ENCODE data around the gene BSX.

DNA sequence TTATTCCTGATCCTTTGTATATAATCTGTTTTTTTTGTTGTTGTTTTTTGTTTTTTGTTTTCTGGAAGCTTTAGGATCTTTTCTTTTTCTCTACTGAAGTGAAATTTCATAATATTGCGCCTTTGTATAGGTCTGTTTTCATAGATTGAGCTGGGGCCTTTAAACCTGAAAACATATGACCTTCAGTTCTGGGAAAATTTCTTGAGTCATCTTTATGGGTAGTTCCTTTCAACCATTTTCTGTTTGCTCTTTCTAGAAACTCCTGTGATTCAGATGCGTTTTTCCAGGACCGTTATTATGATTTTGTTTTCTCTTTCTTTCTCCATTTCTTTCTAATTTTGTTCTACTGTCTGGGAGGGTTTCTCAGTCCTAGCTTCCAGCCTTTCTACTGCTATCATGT lies 43.7 kb downstream of the BSX start:
- TF ChIP-seq TAF1 (IDR thresholded peaks at IDR 0.05; ENCODE audit: borderline replicate concordance, insufficient read depth, low read length) (no peak), POLR2AphosphoS5 (IDR thresholded peaks at IDR 0.05; ENCODE audit: low read depth, low read length) (no peak), SIN3A (IDR thresholded peaks at IDR 0.05; ENCODE audit: borderline replicate concordance, insufficient read depth, low read length) (no peak), FOXP2 (optimal IDR thresholded peaks at IDR 0.05; ENCODE audit: borderline replicate concordance, extremely low read depth, extremely low read length, insufficient read depth) (no peak)
- TF ChIP-seq, protein P1, sequence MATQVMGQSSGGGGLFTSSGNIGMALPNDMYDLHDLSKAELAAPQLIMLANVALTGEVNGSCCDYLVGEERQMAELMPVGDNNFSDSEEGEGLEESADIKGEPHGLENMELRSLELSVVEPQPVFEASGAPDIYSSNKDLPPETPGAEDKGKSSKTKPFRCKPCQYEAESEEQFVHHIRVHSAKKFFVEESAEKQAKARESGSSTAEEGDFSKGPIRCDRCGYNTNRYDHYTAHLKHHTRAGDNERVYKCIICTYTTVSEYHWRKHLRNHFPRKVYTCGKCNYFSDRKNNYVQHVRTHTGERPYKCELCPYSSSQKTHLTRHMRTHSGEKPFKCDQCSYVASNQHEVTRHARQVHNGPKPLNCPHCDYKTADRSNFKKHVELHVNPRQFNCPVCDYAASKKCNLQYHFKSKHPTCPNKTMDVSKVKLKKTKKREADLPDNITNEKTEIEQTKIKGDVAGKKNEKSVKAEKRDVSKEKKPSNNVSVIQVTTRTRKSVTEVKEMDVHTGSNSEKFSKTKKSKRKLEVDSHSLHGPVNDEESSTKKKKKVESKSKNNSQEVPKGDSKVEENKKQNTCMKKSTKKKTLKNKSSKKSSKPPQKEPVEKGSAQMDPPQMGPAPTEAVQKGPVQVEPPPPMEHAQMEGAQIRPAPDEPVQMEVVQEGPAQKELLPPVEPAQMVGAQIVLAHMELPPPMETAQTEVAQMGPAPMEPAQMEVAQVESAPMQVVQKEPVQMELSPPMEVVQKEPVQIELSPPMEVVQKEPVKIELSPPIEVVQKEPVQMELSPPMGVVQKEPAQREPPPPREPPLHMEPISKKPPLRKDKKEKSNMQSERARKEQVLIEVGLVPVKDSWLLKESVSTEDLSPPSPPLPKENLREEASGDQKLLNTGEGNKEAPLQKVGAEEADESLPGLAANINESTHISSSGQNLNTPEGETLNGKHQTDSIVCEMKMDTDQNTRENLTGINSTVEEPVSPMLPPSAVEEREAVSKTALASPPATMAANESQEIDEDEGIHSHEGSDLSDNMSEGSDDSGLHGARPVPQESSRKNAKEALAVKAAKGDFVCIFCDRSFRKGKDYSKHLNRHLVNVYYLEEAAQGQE (IDR thresholded peaks at IDR 0.05; ENCODE audit: insufficient read depth in 1 of 2, low read depth in 2 of 2, low read length in 2 of 2): no peak

Measured in PFSK-1 (cell line).